ENCODE data around the gene G6PC3. TPM values are rescaled to one million over a fixed set of nuclear protein-coding genes. Genes with fewer than 3 reads are reported as not detected.

G6PC3 gene
- polyA plus RNA-seq, 1 of the 3 experiments (the other 2 are of a cell fraction): 166 TPM

DNA sequence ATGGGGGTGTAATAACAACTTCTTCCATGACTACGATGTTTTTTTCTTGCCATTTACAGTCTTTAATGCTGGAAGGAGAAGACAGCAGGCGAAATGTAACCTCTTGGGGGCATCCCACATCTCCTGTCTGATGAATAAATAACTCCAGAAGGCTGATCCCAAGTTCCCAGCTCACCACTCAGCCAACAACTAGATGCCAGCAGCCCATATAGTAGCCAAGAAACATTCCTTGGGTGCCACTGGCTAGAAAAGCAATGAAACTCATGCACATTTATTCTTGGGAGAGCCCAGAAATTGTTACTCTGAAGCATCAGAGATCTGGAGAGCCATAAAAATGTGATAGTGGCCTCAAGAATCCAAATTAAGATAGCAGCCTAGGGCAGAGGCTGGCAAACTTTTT, 33.1 kb upstream of the G6PC3 start:
- peaks cover 46% of the 10 kb centered on the region for H3K79me2 ChIP-seq (ENCODE audit: insufficient read depth)
- no peaks in the 10 kb centered on the region for H3K9me2 ChIP-seq
- 94% methylated on average over 2 of the region's 2 CpGs for WGBS (ENCODE audit: low lambda C conversion rate)
- peaks cover 33 to 43% of the 10 kb centered on the region in 2 experiments for H3K36me3 ChIP-seq (replicated peaks in 1 of 2; ENCODE audit: control insufficient read depth in 1 of 2, insufficient read depth in 2 of 2, low read length in 1 of 2)
- peaks cover 0 to 7% of the 10 kb centered on the region in 2 experiments; a peak in 2 of 4 replicates for H3K4me1 ChIP-seq (ENCODE audit: control insufficient read depth in 1 of 2, insufficient read depth in 2 of 2, low read depth in 1 of 2, low read length in 1 of 2)
- no peaks in the 10 kb centered on the region for H3K27me3 ChIP-seq (ENCODE audit: insufficient read depth)
- POLR2A ChIA-PET: no interaction called here
- CTCF ChIA-PET: interaction anchor here (2.1 kb wide), 1 partner anchor 94 kb away, joined by 6 read pairs; no protein-coding TSS in a partner anchor
- peaks cover 9% of the 10 kb centered on the region for H3F3A ChIP-seq (replicated peaks; ENCODE audit: insufficient read depth)
- no peak overlapping the region for H2AFZ ChIP-seq (ENCODE audit: low read depth)
- no peak overlapping the region for H3K4me3 ChIP-seq (ENCODE audit: low read depth in 2 of 2, low read length in 1 of 2)
- no peak for DNase-seq
- TF ChIP-seq FOXM1 (IDR thresholded peaks at IDR 0.05; ENCODE audit: low read depth) (no peak), USF2 (IDR thresholded peaks at IDR 0.05; ENCODE audit: borderline replicate concordance, low read depth, low read length) (no peak), EZH2phosphoT487 (IDR thresholded peaks at IDR 0.05; ENCODE audit: borderline replicate concordance, low read depth) (no peak)
- TF ChIP-seq, protein P1, sequence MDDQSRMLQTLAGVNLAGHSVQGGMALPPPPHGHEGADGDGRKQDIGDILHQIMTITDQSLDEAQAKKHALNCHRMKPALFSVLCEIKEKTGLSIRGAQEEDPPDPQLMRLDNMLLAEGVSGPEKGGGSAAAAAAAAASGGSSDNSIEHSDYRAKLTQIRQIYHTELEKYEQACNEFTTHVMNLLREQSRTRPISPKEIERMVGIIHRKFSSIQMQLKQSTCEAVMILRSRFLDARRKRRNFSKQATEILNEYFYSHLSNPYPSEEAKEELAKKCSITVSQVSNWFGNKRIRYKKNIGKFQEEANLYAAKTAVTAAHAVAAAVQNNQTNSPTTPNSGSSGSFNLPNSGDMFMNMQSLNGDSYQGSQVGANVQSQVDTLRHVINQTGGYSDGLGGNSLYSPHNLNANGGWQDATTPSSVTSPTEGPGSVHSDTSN (IDR thresholded peaks at IDR 0.05): no peak
- peaks cover 24% of the 10 kb centered on the region for H4K20me1 ChIP-seq (ENCODE audit: insufficient read depth)
- no peak overlapping the region for H3K27ac ChIP-seq (ENCODE audit: low read depth in 2 of 2, low read length in 1 of 2)
- no peak overlapping the region for H3K4me2 ChIP-seq
- H3K9ac ChIP-seq: no peak overlapping the region
- H3K9me3 ChIP-seq: no peaks in the 10 kb centered on the region

- H3K4me2 ChIP-seq: no peak overlapping the region
- no peaks in the 10 kb centered on the region for H3K9me3 ChIP-seq
- H3K79me2 ChIP-seq (ENCODE audit: insufficient read depth): peaks cover 57% of the 10 kb centered on the region
- H3K9ac ChIP-seq: no peak overlapping the region
- no peak overlapping the region for H3K27ac ChIP-seq (ENCODE audit: low read depth in 2 of 2, low read length in 1 of 2)
- peaks cover 16% of the 10 kb centered on the region for H3F3A ChIP-seq (replicated peaks; ENCODE audit: insufficient read depth)
- H2AFZ ChIP-seq (ENCODE audit: low read depth): no peak overlapping the region
- no peak overlapping the region for H3K4me3 ChIP-seq (ENCODE audit: low read depth in 2 of 2, low read length in 1 of 2)
- TF ChIP-seq, protein P2, sequence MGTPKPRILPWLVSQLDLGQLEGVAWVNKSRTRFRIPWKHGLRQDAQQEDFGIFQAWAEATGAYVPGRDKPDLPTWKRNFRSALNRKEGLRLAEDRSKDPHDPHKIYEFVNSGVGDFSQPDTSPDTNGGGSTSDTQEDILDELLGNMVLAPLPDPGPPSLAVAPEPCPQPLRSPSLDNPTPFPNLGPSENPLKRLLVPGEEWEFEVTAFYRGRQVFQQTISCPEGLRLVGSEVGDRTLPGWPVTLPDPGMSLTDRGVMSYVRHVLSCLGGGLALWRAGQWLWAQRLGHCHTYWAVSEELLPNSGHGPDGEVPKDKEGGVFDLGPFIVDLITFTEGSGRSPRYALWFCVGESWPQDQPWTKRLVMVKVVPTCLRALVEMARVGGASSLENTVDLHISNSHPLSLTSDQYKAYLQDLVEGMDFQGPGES (IDR thresholded peaks at IDR 0.05; ENCODE audit: low read depth, low read length): no peak
- TF ChIP-seq RCOR1 (IDR thresholded peaks at IDR 0.05; ENCODE audit: low read length) (peak; percentile 92), FOXJ3 (CRISPR knock-in tag; IDR thresholded peaks at IDR 0.05) (no peak), EP300 (IDR thresholded peaks at IDR 0.05; ENCODE audit: borderline replicate concordance in 1 of 2, low read depth in 1 of 2, low read length in 1 of 2) (peak in 1 of 2 experiments; percentile 48; a peak in 1 of 4 replicates), CHD2 (IDR thresholded peaks at IDR 0.05; ENCODE audit: low read length, partially characterized antibody) (peak; percentile 37), MEF2A (IDR thresholded peaks at IDR 0.05; ENCODE audit: borderline replicate concordance, low read depth) (no peak), TAF1 (IDR thresholded peaks at IDR 0.05; ENCODE audit: borderline replicate concordance, low read depth, low read length) (no peak), NRF1 (IDR thresholded peaks at IDR 0.05; ENCODE audit: low read depth, low read length) (no peak), MAX (IDR thresholded peaks at IDR 0.05; ENCODE audit: low read depth) (no peak), FOSL2 (IDR thresholded peaks at IDR 0.05; ENCODE audit: borderline replicate concordance, low read depth) (no peak), RXRA (IDR thresholded peaks at IDR 0.05; ENCODE audit: borderline replicate concordance, low read depth) (no peak), USF1 (IDR thresholded peaks at IDR 0.05; ENCODE audit: borderline replicate concordance, low read depth) (no peak), EZH2phosphoT487 (IDR thresholded peaks at IDR 0.05; ENCODE audit: borderline replicate concordance, low read depth) (no peak)
- TF ChIP-seq, protein P3, sequence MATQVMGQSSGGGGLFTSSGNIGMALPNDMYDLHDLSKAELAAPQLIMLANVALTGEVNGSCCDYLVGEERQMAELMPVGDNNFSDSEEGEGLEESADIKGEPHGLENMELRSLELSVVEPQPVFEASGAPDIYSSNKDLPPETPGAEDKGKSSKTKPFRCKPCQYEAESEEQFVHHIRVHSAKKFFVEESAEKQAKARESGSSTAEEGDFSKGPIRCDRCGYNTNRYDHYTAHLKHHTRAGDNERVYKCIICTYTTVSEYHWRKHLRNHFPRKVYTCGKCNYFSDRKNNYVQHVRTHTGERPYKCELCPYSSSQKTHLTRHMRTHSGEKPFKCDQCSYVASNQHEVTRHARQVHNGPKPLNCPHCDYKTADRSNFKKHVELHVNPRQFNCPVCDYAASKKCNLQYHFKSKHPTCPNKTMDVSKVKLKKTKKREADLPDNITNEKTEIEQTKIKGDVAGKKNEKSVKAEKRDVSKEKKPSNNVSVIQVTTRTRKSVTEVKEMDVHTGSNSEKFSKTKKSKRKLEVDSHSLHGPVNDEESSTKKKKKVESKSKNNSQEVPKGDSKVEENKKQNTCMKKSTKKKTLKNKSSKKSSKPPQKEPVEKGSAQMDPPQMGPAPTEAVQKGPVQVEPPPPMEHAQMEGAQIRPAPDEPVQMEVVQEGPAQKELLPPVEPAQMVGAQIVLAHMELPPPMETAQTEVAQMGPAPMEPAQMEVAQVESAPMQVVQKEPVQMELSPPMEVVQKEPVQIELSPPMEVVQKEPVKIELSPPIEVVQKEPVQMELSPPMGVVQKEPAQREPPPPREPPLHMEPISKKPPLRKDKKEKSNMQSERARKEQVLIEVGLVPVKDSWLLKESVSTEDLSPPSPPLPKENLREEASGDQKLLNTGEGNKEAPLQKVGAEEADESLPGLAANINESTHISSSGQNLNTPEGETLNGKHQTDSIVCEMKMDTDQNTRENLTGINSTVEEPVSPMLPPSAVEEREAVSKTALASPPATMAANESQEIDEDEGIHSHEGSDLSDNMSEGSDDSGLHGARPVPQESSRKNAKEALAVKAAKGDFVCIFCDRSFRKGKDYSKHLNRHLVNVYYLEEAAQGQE (IDR thresholded peaks at IDR 0.05; ENCODE audit: low read depth, low read length): no peak
- DNase-seq: peak; percentile 51
- POLR2A ChIA-PET: interaction anchor here (0.5 kb wide), 1 partner anchor 62 kb away, joined by 3 read pairs; no protein-coding TSS in a partner anchor
- 79% methylated on average over 3 of the region's 3 CpGs for WGBS (ENCODE audit: low lambda C conversion rate)
- CTCF ChIA-PET: interaction anchor here (0.7 to 2.1 kb wide), 6 partner anchors 11 to 165 kb away, joined by 3 to 6 read pairs (median 4); no protein-coding TSS in a partner anchor
- peaks cover 30 to 40% of the 10 kb centered on the region in 2 experiments for H3K36me3 ChIP-seq (replicated peaks in 1 of 2; ENCODE audit: control insufficient read depth in 1 of 2, insufficient read depth in 2 of 2, low read length in 1 of 2)
- H3K4me1 ChIP-seq (ENCODE audit: control insufficient read depth in 1 of 2, insufficient read depth in 2 of 2, low read depth in 1 of 2, low read length in 1 of 2): peaks cover 0 to 7% of the 10 kb centered on the region in 2 experiments; a peak in 2 of 4 replicates
- no peaks in the 10 kb centered on the region for H3K9me2 ChIP-seq
- no peaks in the 10 kb centered on the region for H3K27me3 ChIP-seq (ENCODE audit: insufficient read depth)
- peaks cover 30% of the 10 kb centered on the region for H4K20me1 ChIP-seq (ENCODE audit: insufficient read depth)
Measured at GRCh38 chr17:44038604-44039011, 31.9 kb upstream of the G6PC3 start.
